ENCODE measurements around the gene TIE1. TPM values are rescaled to one million over a fixed set of nuclear protein-coding genes. Genes with fewer than 3 reads are reported as not detected.

Gene TIE1
- total RNA-seq, 1 donor from 2014 or later: not detected

DNA sequence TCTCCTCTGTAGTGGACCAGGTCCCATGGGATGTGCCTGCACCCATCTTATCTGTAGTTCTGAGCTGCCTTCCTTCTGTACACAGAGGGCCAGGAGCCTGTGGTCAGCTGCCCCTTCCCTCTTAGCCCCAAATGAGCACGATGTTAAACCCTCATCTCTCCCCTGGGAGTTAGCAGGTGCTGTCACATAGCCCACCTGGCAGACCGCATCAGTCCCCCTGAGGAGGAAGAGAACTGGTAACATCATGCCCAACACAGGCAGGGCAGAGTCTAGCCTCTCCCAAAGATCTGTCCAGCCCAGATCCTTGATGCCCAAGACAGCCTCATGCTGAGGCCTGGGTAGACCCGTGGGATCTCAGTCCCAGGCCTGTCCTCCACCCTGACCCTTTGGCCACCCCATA, 4.7 kb downstream of the TIE1 start:
- intact Hi-C loops (cut with micrococcal nuclease): no loop called here
- no peak for TF ChIP-seq CTCF (IDR thresholded peaks at IDR 0.05)
- H3K36me3 Mint-ChIP-seq (ENCODE audit: low read depth): no peaks in the 10 kb centered on the region
- peaks cover 7% of the 10 kb centered on the region for H3K27me3 Mint-ChIP-seq
- DNase-seq: no peak
- H3K9me3 Mint-ChIP-seq: no peaks in the 10 kb centered on the region
- no peak overlapping the region for H3K4me3 Mint-ChIP-seq
- H3K4me1 Mint-ChIP-seq: no peaks in the 10 kb centered on the region
- no peak overlapping the region for H3K27ac Mint-ChIP-seq
- no peak for ATAC-seq (ENCODE audit: low read depth)
- ChIA-PET POLR2A (no interaction called here), CTCF (no interaction called here)

DNA sequence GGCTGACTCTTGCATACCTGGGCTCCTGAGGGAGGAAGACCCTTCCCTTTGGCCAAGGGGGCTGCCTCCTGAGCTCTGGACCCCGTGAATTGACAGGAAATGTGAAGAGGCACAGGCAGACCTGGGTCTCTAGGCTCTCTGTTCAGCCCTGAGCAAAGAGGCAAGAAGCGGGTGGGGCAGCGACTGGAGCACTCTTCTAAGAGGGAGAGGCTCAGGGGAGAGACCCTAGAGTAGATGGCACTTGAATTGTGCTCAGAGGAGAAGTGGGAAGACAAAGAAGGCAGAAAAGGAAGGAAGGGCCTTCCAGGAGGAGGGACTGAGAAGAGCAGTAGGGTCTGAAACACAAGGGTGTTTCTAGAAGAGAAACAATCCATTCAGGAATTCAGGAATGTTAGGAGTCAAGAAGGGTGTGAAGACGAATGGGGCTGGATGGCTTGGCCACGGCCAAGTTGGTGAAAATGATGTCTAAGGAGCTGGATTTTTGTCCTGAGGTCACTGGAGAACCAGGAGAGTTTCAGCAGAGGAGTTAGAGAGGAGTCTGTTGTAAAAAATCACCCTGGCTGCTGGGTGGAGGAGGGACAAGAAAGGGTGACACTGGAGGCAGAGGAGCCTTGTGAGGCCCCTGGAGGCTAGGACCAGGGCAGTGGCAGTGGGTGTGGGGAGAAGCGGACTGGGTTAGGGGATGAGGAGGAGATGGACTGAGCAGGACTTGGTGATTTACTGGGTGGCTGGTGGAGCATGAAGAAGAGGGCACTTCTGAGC, 5.3 kb downstream of the TIE1 start:
- Mint-ChIP-seq H3K27me3 (peaks cover 7% of the 10 kb centered on the region), H3K36me3 (ENCODE audit: low read depth) (no peaks in the 10 kb centered on the region), H3K9me3 (no peaks in the 10 kb centered on the region), H3K4me3 (no peak overlapping the region), H3K27ac (no peak overlapping the region), H3K4me1 (no peaks in the 10 kb centered on the region)
- DNase-seq: no peak
- ATAC-seq (ENCODE audit: low read depth): no peak
- intact Hi-C loops (cut with micrococcal nuclease): no loop called here
- no peak for TF ChIP-seq CTCF (IDR thresholded peaks at IDR 0.05)
- ChIA-PET POLR2A (no interaction called here), CTCF (no interaction called here)

DNA sequence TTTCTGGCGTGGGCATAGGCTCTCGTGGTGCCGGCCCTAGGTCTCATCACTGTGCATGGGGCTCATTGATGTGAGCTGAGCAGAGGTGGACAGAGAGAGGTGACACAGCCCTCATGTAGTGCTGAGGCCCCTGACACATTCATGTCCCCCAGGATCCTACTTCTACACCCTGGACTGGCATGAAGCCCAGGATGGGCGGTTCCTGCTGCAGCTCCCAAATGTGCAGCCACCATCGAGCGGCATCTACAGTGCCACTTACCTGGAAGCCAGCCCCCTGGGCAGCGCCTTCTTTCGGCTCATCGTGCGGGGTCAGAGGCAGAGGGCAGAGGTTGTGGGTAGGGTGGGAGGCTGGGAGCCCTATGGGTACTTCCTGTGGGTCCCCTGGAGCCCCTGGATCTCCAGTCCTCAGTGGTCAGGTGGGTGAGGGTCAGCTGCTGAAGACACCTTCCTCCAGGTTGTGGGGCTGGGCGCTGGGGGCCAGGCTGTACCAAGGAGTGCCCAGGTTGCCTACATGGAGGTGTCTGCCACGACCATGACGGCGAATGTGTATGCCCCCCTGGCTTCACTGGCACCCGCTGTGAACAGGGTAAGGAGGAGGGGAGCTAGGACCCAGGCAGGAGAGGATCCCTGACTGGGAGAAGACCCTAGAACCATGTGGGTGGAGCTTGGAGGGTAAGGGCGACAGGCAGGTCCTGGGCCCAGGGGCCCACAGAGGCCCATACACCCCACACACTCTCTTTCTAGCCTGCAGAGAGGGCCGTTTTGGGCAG, 6.1 kb downstream of the TIE1 start:
- DNase-seq: no peak
- POLR2A ChIA-PET: no interaction called here

DNA sequence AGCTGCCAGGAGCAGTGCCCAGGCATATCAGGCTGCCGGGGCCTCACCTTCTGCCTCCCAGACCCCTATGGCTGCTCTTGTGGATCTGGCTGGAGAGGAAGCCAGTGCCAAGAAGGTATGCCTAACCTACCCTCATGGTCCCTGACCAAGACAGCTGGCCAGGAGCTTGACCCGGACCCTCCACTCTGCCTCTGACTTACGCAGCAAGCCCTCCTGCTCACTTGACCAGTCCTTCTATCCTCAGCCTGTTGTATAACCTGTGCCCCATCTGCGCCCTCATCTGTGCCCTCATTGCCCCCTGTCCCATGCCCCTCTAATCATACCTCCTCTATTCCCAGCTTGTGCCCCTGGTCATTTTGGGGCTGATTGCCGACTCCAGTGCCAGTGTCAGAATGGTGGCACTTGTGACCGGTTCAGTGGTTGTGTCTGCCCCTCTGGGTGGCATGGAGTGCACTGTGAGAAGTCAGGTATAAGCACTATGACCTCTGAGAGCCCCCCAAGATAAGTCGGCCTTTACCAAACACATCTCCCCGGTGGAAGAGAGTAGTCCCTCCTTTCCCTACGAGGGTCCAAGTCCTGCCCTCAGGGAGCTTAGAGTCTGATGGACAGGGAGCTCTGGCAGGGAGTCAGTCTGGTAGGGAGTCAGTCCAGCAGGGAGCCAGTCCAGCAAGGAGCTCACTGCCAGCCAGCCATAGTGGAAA, 6.8 kb downstream of the TIE1 start:
- Mint-ChIP-seq H3K27me3 (peaks cover 7% of the 10 kb centered on the region), H3K27ac (no peak overlapping the region), H3K36me3 (ENCODE audit: low read depth) (no peaks in the 10 kb centered on the region), H3K4me3 (no peak overlapping the region), H3K9me3 (no peaks in the 10 kb centered on the region), H3K4me1 (no peaks in the 10 kb centered on the region)
- intact Hi-C loops (cut with micrococcal nuclease): no loop called here
- no peak for DNase-seq
- CTCF ChIA-PET: no interaction called here
- TF ChIP-seq CTCF (IDR thresholded peaks at IDR 0.05): no peak
- no peak for ATAC-seq (ENCODE audit: low read depth)
- POLR2A ChIA-PET: no interaction called here

More for the DNA sequence above, 6.1 kb downstream of the TIE1 start:
- Mint-ChIP-seq H3K4me1 (no peaks in the 10 kb centered on the region), H3K36me3 (ENCODE audit: low read depth) (no peaks in the 10 kb centered on the region), H3K9me3 (no peaks in the 10 kb centered on the region), H3K4me3 (no peak overlapping the region), H3K27me3 (peaks cover 7% of the 10 kb centered on the region), H3K27ac (no peak overlapping the region)
- CTCF ChIA-PET: no interaction called here
- ATAC-seq (ENCODE audit: low read depth): no peak
- TF ChIP-seq CTCF (IDR thresholded peaks at IDR 0.05): no peak
- intact Hi-C loops (cut with micrococcal nuclease): no loop called here

All from activated B cell treated with CpG ODN at 0.5 μM for 24 hours (primary cell).